PFSK-1 (cell line): ENCODE results near the gene B3GAT1.

Experiments used
- FOXP2 ChIP-seq: optimal IDR thresholded peaks from 2 replicates; pipeline ENCODE3; 2011; ENCODE audit warnings: borderline replicate concordance, control low read depth, inconsistent platforms; ENCODE audit not compliant: insufficient read depth; ENCODE audit errors: extremely low read length, extremely low read depth
- POLR2AphosphoS5 ChIP-seq: IDR thresholded peaks from 2 replicates; pipeline ENCODE4 v1.6.1; 2012; ENCODE audit warnings: low read depth, mild to moderate bottlenecking, control low read depth, low read length, moderate library complexity
- REST ChIP-seq, 2 experiments: IDR thresholded peaks; 2 replicates each; pipeline versions ENCODE4 v1.6.1 to v1.8.0; 2011 to 2012; ENCODE audit warnings: low read depth in 2 of 2, low read length in 2 of 2, control low read depth in 1 of 2, inconsistent platforms in 1 of 2, mild to moderate bottlenecking in 1 of 2, moderate library complexity in 1 of 2; ENCODE audit not compliant: insufficient read depth in 1 of 2
- SIN3A ChIP-seq: IDR thresholded peaks from 2 replicates; pipeline ENCODE4 v1.6.1; 2012; ENCODE audit warnings: mild to moderate bottlenecking, low read length, moderate library complexity, borderline replicate concordance; ENCODE audit not compliant: insufficient read depth
- TAF1 ChIP-seq: IDR thresholded peaks from 2 replicates; pipeline ENCODE4 v1.6.1; 2012; ENCODE audit warnings: low read length, control low read depth, borderline replicate concordance; ENCODE audit not compliant: insufficient read depth

The B3GAT1 gene

GRCh38 chr11:134390706-134391569 is 21.1 kb downstream of the B3GAT1 start:
- no peak for TF ChIP-seq TAF1
- TF ChIP-seq FOXP2: no peak
- no peak for TF ChIP-seq POLR2AphosphoS5
- no peak for TF ChIP-seq SIN3A
- TF ChIP-seq REST (IDR thresholded peaks at IDR 0.05; ENCODE audit: insufficient read depth in 1 of 2, low read depth in 2 of 2, low read length in 2 of 2): no peak

- TF ChIP-seq FOXP2: no peak
- no peak for TF ChIP-seq REST (IDR thresholded peaks at IDR 0.05; ENCODE audit: insufficient read depth in 1 of 2, low read depth in 2 of 2, low read length in 2 of 2)
- TF ChIP-seq TAF1: no peak
- TF ChIP-seq SIN3A: no peak
Observed at GRCh38 chr11:134389464-134390180, 22.4 kb downstream of the B3GAT1 start.

- TF ChIP-seq POLR2AphosphoS5 (no peak), FOXP2 (no peak), REST (IDR thresholded peaks at IDR 0.05; ENCODE audit: insufficient read depth in 1 of 2, low read depth in 2 of 2, low read length in 2 of 2) (no peak), SIN3A (no peak), TAF1 (no peak)
Observed at GRCh38 chr11:134388590-134388989, 23.5 kb downstream of the B3GAT1 start.

GRCh38 chr11:134387501-134387900 is 24.5 kb downstream of the B3GAT1 start:
- TF ChIP-seq TAF1 (no peak), POLR2AphosphoS5 (no peak), REST (IDR thresholded peaks at IDR 0.05; ENCODE audit: insufficient read depth in 1 of 2, low read depth in 2 of 2, low read length in 2 of 2) (no peak), FOXP2 (no peak), SIN3A (no peak)

GRCh38 chr11:134386945-134387344 is 25.1 kb downstream of the B3GAT1 start:
- TF ChIP-seq REST (IDR thresholded peaks at IDR 0.05; ENCODE audit: insufficient read depth in 1 of 2, low read depth in 2 of 2, low read length in 2 of 2) (no peak), FOXP2 (no peak), TAF1 (no peak)
